Measurements from ENCODE around the gene RALGAPA2.

Gene RALGAPA2

GRCh38 chr20:20427227-20427864 lies 285.1 kb downstream of the RALGAPA2 start:
- no peak for DNase-seq

- no peak for DNase-seq
Observed at GRCh38 chr20:20426655-20426907, 285.9 kb downstream of the RALGAPA2 start.

GRCh38 chr20:20425823-20426654 lies 286.4 kb downstream of the RALGAPA2 start:
- DNase-seq, result no peak

- no peak for DNase-seq
Observed at GRCh38 chr20:20423117-20423516, 289.3 kb downstream of the RALGAPA2 start.

- no peak for DNase-seq
Observed at GRCh38 chr20:20417876-20418676, 294.4 kb downstream of the RALGAPA2 start.

GRCh38 chr20:20415321-20415720 lies 297.1 kb downstream of the RALGAPA2 start:
- DNase-seq, result no peak

- DNase-seq, result no peak
Observed at GRCh38 chr20:20414640-20415220, 297.7 kb downstream of the RALGAPA2 start.

GRCh38 chr20:20413810-20414281 lies 298.6 kb downstream of the RALGAPA2 start:
- no peak for DNase-seq

GRCh38 chr20:20412750-20413149 lies 299.7 kb downstream of the RALGAPA2 start:
- DNase-seq, result no peak

- no peak for DNase-seq
Observed at GRCh38 chr20:20411836-20412235, 300.6 kb downstream of the RALGAPA2 start.

- DNase-seq, result no peak
Observed at GRCh38 chr20:20411402-20411801, 301.0 kb downstream of the RALGAPA2 start.

GRCh38 chr20:20410678-20411077 lies 301.8 kb downstream of the RALGAPA2 start:
- no peak for DNase-seq

GRCh38 chr20:20409331-20409730 lies 303.1 kb downstream of the RALGAPA2 start:
- no peak for DNase-seq

GRCh38 chr20:20407891-20408805 lies 304.3 kb downstream of the RALGAPA2 start:
- DNase-seq, result no peak

GRCh38 chr20:20406306-20406705 lies 306.1 kb downstream of the RALGAPA2 start:
- DNase-seq, result no peak

GRCh38 chr20:20405623-20406022 lies 306.8 kb downstream of the RALGAPA2 start:
- no peak for DNase-seq

GRCh38 chr20:20404633-20405032 lies 307.8 kb downstream of the RALGAPA2 start:
- DNase-seq, result no peak

- DNase-seq, result no peak
Observed at GRCh38 chr20:20401991-20402390, 310.5 kb downstream of the RALGAPA2 start.

GRCh38 chr20:20399531-20400500 lies 312.6 kb downstream of the RALGAPA2 start:
- DNase-seq, result no peak

- DNase-seq, result no peak
Observed at GRCh38 chr20:20398123-20398522, 314.3 kb downstream of the RALGAPA2 start.

GRCh38 chr20:20396794-20397193 lies 315.6 kb downstream of the RALGAPA2 start:
- no peak for DNase-seq

Measured in Kasumi-1 (cell line).